Prostate gland (tissue), 2 donors: ENCODE measurements around the gene DMD. TPM values are rescaled to one million over a fixed set of nuclear protein-coding genes. Genes with fewer than 3 reads are reported as not detected.

ENCODE experiments used
- DNase-seq: peaks from one replicate; pipeline ENCODE4 v3.0.0-alpha.2; 2019; ENCODE audit warnings: low spot score
- H3K27ac ChIP-seq, 2 donors: fragments of 200-600 bp; sonication (generic); 2 replicates each; pipeline ENCODE4 v1.5.1; 2017 to 2019
- H3K27me3 ChIP-seq: fragments of 200-600 bp; sonication (generic); replicated peaks from 2 replicates; pipeline ENCODE4 v1.5.1; 2019; ENCODE audit not compliant: insufficient read depth
- H3K36me3 ChIP-seq, 2 donors: fragments of 200-600 bp; sonication (generic); 1 replicate in 1 of 2; 2 replicates in 1 of 2; pipeline versions ENCODE4 v1.5.1 to v1.8.1; 2017 to 2019
- H3K4me1 ChIP-seq: fragments of 200-600 bp; sonication (generic); replicated peaks from 2 replicates; pipeline ENCODE4 v1.5.1; 2019
- H3K4me3 ChIP-seq, 2 donors: fragments of 200-600 bp; sonication (generic); 2 replicates each; pipeline ENCODE4 v1.5.1; 2017 to 2019
- H3K9me3 ChIP-seq: fragments of 200-600 bp; sonication (generic); 2 replicates; pipeline ENCODE4 v1.5.1; 2017
- CTCF ChIP-seq, 4 experiments: fragments of 200-600 bp in 2 of 4; fragments of 450-650 bp in 2 of 4; sonication (generic) in 2 of 4; IDR thresholded peaks; 1 replicate in 3 of 4; 2 replicates in 1 of 4; pipeline ENCODE4 v1.5.1; 2016 to 2019; ENCODE audit warnings: antibody characterized with exemption in 4 of 4, mild to moderate bottlenecking in 2 of 4, moderate library complexity in 2 of 4
- POLR2A ChIP-seq: fragments of 450-650 bp; IDR thresholded peaks from one replicate; pipeline ENCODE4 v1.6.1; 2016; ENCODE audit warnings: antibody characterized with exemption, mild to moderate bottlenecking
- POLR2AphosphoS5 ChIP-seq: sonication (generic); formaldehyde crosslinking; IDR thresholded peaks from one replicate; pipeline ENCODE4 v1.6.1; 2017; ENCODE audit warnings: antibody characterized with exemption
- WGBS: methylation state at CpG from one replicate; pipeline ENCODE4 v1.1.5; 2018; 5-methylcytosine and 5-hydroxymethylcytosine counted together
- intact Hi-C: fragments of 100-400 bp; cut with DNase I; formaldehyde crosslinking; loops from one replicate; pipeline ENCODE4 v1.14.2; 2022
- total RNA-seq, 2 donors: library from RNA; depleted of rRNA; stranded (reverse); fragments of >200 nt; gene quantifications; one replicate each; pipeline ENCODE4 v1.1.0, GENCODE V29; 2016

Gene DMD
- total RNA-seq, 2 donors from 2014 or later: 17.6 to 34.8 TPM

- Histone ChIP-seq H3K36me3 (no peaks in the 10 kb centered on the region), H3K4me1 (no peaks in the 10 kb centered on the region), H3K27ac (no peak overlapping the region), H3K27me3 (no peaks in the 10 kb centered on the region), H3K9me3 (no peaks in the 10 kb centered on the region), H3K4me3 (no peak overlapping the region)
- WGBS: 54% methylated on average over 3 of the region's 3 CpGs
- intact Hi-C loops: no loop called here
- no peak for DNase-seq
- TF ChIP-seq CTCF (IDR thresholded peaks at IDR 0.05) (no peak), POLR2AphosphoS5 (no peak), POLR2A (no peak)
These were observed 739.0 kb downstream of the DMD start for GRCh38 chrX:32472364-32472763.

GRCh38 chrX:32455704-32456103 lies 755.6 kb downstream of the DMD start:
- WGBS: 67% methylated on average over 2 of the region's 2 CpGs
- Histone ChIP-seq H3K4me3 (no peak overlapping the region), H3K9me3 (no peaks in the 10 kb centered on the region), H3K36me3 (no peaks in the 10 kb centered on the region), H3K4me1 (no peaks in the 10 kb centered on the region), H3K27ac (no peak overlapping the region), H3K27me3 (no peaks in the 10 kb centered on the region)
- no peak for DNase-seq
- TF ChIP-seq CTCF (IDR thresholded peaks at IDR 0.05): no peak
- TF ChIP-seq POLR2AphosphoS5: no peak
- TF ChIP-seq POLR2A: no peak
- intact Hi-C loops: no loop called here

DNA sequence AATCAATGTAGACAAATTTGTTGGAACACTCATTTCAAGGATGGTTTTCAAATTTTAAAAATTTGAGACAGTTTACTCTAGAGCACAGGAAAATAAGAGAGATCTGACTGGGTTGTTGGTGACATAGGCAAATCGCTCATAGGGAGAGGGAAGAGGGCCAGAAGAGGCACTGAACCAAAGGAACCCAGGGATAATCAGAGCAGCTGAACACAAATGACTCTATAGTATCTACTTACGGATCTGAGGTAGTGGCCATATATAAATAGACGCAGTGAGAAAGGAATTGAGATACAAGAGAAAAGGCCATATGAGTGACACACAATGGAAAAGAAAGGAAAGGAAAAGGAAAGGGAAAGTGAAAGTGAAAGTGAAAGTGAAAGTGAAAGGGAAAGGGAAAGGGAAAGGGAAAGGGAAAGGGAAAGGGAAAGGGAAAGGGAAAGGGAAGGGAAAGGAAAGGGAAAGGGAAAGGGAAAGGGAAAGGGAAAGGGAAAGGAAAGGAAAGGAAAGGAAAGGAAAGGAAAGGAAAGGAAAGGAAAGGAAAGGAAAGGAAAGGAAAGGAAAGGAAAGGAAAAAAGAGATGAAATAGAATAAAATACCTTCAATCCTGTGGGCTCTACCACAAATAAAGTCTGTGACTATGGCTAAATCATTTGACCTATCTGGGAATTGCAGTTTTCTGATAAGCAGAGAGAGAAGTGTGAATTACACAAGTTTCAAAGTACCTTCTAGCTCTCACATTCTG lies 759.2 kb downstream of the DMD start:
- Histone ChIP-seq H3K9me3 (no peaks in the 10 kb centered on the region), H3K27ac (no peak overlapping the region), H3K27me3 (no peaks in the 10 kb centered on the region), H3K36me3 (no peaks in the 10 kb centered on the region), H3K4me3 (no peak overlapping the region), H3K4me1 (no peaks in the 10 kb centered on the region)
- TF ChIP-seq POLR2A: no peak
- TF ChIP-seq CTCF (IDR thresholded peaks at IDR 0.05): no peak
- no peak for TF ChIP-seq POLR2AphosphoS5
- 88% methylated on average over 3 of the region's 3 CpGs for WGBS
- intact Hi-C loops: no loop called here
- DNase-seq: no peak

DNA sequence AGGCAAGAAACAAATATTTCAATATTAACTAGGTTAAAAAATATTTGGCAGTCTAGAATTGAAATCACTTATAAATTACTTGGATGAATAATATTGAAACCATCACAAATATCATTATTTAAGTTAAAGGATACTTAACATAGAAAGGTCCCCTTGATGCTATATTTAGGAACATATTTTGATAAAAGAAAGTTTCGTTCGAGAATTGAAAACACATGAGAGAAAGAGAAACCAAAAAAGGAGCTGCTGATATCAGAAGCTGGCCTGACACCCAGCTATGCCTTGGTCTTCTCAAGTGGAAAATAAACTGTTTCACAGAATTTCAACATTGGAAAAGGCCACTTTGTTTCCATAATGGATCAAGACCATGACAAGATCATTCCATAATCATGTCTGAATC lies 762.4 kb downstream of the DMD start:
- no peak for TF ChIP-seq CTCF (IDR thresholded peaks at IDR 0.05)
- no peak for TF ChIP-seq POLR2A
- TF ChIP-seq POLR2AphosphoS5: no peak
- intact Hi-C loops: no loop called here
- 76% methylated on average over 2 of the region's 2 CpGs for WGBS
- Histone ChIP-seq H3K27me3 (no peaks in the 10 kb centered on the region), H3K4me1 (no peaks in the 10 kb centered on the region), H3K9me3 (no peaks in the 10 kb centered on the region), H3K4me3 (no peak overlapping the region), H3K27ac (no peak overlapping the region), H3K36me3 (no peaks in the 10 kb centered on the region)
- no peak for DNase-seq

DNA sequence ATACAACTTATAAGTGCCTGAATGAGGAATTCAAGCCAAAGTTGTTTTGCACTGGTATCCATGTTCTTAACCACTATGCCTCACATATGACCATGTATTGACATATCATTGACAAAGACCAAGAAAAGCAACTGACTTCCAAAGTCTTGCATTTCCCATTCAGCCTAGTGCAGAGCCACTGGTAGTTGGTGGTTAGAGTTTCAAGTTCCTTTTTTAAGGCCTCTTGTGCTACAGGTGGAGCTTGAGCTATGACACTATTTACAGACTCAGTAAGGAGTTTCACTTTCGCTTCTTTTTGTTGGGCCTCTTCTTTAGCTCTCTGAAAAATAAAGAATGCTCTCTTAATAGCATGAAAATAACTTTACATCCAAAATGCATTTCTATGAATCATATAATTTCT lies 763.0 kb downstream of the DMD start:
- Histone ChIP-seq H3K36me3 (no peaks in the 10 kb centered on the region), H3K27ac (no peak overlapping the region), H3K27me3 (no peaks in the 10 kb centered on the region), H3K9me3 (no peaks in the 10 kb centered on the region), H3K4me1 (no peaks in the 10 kb centered on the region), H3K4me3 (no peak overlapping the region)
- TF ChIP-seq POLR2AphosphoS5: no peak
- TF ChIP-seq POLR2A: no peak
- DNase-seq: no peak
- 80% methylated on average over 1 of the region's 1 CpG for WGBS
- intact Hi-C loops: no loop called here
